GM19324 (cell line): ENCODE data around the gene EFHD1.
"Not testable (repeated sequence)": the region's sequence is repeated elsewhere in the genome, so short reads cannot be mapped to it uniquely, and the experiment has no call there.

Experiments used
- ATAC-seq: cut with Tn5 transposase; IDR thresholded peaks from one replicate; pipeline ENCODE4 v1.9.1; 2021; ENCODE audit warnings: mild to moderate bottlenecking, moderate library complexity; ENCODE audit not compliant: unreplicated experiment, low FRiP score

Gene EFHD1

DNA sequence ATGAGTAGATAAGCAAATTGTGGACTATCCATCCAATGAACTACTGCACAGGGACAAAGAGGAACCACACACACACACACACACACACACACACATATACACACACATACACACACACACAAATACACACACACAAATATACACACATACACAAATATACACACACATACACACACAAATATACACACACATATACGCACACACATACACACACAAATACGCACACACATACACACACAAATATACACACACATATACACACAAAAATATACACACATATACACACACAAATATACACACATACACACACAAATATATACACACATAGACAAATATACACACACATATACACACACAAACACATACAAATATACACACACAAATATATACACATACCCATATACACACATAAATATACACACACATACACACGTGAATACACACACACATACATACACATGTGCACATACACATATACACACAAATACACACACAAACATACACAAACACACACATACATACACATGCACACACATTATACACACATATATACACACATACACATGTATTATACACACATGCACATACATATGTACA, 19.8 kb upstream of the EFHD1 start:
- no peak for ATAC-seq

DNA sequence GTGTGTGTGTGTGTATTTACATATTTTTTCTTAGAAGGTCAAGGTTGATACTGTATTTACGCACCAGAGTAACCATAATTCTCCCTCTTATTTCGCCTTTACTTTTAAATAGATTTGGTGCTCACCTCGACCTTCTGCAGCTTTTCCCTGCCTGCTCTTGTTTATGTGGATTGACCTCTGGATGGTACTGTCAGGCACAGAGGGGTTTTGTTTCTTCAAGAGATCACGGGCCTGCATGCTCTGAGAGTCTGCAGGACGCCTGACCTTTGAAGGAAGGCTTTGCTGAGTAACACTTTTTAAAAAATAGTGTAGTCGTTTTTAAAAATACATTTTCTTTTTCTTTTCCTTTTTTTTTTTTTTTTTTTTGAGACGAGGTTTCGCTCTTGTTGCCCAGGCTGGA, 18.1 kb upstream of the EFHD1 start:
- ATAC-seq: no peak

DNA sequence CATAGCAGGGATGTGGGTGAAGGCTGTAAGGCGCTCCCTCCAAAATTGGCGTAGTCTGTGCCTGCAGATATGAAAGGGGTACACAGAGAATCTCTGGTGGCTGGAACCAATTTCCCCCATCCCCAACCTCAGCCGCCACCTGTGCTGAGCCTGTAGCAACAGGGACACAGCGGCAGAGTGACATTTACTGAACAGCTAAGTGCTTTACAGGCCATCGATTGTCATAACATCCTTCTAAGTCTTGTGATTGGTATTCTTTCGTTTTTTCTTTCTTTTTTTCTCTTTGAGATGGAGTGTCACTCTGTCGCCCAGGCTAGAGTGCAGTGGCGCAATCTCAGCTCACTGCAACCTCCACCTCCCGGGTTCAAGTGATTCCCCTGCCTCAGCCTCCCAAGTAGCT, 12.2 kb upstream of the EFHD1 start:
- ATAC-seq: no peak

DNA sequence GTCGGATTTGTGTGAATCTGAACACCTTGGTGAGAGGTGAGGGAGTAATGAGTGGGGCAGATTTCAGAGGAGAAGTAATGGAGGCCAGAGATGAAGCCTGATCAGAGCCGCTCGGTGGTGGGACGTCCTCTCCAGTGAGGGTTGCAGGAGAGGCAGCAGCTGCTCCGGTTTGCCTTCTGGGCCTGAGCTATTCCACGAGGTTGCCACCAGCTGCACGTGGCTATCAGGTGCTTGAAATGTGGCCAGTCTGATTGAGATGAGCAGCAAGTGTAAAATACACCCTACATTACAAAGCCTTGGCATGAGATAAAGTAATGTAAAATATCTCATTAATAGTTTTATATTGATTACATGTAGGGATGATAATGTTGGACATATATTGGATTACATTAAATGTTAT, 10.8 kb upstream of the EFHD1 start:
- ATAC-seq: no peak

DNA sequence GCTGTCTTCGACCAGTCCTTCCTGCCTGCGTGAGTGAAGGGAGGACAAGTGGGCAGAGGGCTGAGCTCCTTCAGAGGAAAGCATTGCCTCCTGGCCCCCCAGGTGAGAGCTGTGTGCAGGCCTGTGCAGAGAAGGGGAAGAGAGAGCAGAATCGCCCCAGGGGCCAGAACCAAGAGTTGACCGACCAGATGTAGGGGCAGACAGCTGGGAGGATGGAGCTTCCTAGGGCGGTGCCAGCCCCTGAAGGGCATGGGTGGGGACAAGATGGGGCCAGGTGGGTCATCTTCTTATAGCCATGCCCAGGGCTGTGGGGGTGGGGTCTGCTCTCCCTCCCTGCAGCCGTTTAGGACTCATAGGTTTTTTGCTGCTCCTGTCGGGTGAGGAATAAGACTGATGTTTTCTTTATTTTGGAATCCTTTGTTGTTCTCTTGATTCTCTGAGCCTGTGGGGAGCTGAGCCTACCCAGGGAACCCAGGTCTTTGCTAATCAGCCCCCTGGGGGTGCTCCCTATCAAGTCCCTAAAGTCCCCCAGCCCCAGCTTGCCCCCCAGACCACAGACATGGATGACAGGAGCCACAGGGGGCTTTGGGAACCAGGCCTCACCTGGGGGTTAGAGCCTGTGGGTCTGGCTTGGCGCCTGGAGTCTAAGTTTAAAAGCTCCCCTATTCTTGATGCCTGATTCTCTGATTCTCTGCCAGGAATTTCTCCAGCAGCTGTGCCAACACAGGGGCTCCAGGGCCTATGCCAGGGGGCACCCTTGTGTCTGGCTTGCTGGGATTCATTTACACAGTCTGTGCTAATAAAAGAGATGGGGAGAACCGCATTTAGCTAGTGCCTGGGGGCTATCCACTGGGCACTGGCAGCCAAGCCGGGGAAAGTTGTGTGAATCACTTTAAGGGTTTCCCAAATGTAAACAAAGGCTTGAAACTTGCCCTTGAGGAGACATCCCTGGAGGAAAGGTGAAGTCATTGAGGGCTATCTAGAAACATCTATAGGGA, 9.3 kb upstream of the EFHD1 start:
- ATAC-seq: no peak

DNA sequence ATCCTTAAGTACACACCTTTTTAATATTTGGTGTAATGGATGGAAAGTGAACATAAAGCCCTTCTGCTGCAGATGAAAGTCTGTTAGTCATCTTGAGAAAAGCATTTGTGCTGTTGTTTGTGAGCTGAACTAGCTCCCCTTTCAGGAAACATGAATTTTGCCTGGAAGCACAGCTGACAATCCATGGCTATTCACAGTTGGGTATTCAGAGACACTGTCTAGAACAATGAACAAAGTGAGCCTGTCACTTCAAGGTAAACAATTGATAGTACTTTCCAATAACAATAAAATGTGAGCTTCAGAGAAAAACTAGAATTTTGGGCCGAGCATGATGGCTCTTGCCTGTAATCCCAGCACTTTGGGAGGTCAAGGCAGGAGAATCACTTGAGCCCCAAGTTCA, 6.8 kb upstream of the EFHD1 start:
- no peak for ATAC-seq

DNA sequence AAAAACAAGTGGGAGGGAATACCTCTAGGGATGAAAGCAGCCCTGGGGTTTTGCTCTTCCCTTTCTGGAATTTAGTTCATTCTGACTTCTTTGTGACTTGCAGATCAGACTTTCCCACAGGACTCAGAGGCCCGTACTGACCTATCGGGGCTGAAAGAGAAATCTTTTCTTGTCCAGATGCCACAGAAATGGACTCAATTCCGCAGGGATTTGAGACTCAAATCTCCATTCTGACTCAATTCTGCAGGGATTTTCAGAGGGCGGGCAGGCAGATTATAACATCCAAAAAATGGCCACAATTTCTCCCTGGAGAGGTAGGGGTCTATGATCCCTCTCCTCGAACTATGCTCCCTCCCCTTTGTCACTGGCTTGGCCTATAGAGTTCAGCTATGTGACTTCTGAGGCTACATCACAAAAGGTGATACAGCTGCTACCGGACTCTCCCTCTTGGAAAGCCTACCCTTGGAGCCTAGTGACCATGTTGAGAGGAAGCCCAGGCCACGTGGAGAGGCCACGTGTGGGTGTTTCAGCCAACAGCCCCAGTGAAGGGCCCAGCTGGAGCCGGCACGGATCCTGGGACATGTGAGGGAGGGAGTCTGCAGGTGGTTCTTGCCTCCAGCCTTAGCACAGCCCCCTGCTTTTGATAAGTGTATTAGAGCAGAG, 4.8 kb upstream of the EFHD1 start:
- ATAC-seq: no peak

DNA sequence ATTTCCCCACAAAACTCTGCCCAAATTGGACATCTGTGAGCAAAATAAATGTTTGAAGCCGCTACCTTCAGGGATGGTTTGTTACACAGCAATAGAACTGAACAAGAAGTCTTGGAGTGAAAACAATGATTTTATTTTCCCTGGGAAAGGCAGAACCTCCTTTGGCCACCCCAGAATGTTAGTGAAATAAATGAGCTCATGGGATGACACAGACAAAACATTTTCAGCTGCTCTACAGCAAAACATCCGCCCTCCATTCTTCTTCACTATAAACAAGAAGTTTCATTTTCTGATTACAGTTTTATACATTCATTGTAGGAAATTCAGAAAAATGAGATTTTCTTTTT, 4.3 kb upstream of the EFHD1 start:
- no peak for ATAC-seq

DNA sequence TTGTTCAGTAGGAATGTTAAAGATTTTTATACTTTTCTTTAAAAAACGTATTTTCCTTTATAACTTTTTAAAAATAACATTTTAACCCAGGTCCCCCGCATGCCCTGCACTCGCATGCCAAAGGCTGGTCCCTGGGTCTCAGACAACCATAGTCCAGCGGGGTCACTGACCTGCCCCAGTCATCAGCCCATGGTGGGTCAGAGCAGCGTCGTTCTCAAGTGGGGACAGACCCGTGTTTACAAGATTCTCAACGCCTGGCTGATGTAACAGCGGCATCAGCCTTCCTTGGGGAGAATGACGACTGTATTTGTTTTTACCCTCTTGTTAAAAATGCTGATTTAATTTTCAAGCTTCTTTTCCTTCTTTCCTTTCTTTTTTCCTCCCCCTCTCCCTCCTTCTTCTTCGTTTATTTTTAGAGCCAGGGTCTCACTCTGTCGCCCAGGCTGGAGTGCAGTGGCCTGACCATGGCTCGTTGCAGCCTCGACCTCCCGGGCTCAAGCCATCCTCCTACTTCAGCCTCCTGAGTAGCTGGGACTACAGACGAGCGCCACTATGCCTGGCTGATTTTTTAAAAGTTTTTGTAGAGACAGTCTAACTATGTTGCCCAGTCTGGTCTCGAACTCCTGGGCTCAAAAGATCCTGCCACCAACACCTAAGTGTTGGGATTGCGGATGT, 1.0 kb upstream of the EFHD1 start:
- ATAC-seq: no peak

DNA sequence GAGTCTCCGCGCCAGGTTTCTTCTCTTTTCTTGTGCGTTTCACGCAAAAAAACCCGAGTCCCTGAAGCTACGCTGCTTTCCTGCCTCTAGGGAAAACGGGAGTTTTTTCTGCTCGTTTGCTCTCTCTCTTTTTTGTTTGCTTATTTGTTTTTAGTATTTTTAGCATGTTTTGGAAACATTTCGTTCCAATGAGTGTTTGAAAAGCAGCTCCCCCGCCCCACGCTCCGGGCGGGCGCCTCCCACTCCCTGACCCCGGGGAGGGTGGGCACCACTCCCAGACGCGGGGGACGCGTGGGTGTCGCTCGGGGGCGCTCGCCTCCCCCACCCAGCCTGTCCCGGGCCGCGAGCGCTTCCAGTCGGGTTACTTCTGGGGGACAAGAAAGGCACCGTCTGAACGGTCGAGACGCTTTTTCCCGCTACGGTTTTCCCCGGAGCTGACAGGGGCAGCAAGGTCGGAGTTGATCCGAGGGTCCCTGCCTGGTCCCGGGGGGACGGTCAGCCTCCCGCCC, 446 bp upstream of the EFHD1 start:
- no peak for ATAC-seq

DNA sequence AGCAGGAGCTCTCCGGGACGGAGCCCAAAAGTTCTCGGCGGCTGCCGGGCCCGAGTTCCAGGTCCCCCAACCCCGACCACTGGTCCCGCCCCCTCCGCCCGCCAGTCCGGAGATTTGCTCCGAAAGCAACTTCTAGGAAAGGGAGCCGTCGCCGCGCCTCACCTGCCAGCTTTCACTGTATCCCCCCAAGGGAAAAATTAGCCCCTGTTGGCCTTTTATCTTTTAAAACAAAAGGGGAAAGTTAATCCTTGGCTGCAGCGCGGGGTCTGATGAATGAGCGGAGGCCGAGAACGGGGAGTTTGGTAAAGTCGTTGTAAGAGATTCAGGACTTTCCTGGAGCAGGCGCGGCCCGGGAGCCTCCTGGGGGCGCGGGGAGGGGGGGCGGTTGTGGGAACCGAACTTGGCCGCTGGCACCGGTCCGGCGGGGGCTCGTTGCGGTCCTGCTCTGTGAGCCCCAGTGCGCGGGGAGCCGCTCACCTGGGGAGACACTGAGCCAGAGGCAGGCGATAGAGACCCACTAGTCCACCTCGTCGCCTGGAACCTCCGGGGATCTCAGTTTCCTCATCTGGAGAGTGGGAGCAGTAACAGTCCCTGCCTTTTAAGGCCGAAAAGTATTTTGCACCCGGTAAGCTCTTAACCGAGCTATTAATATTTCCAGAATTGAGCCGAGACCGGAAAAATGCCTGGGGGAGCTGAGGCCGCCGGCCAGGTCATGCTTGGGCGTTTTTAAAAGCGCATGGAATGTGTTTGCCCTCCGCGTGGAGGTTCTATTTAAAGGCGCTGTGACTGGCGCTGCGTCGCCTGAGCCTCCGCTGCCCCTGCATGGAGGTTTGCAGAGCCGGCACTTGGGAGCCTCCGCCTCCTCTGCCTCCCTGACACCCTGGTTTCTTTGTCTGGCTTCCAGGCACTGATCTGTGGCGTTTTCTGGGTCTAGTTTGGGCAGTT, 1.1 kb downstream of the EFHD1 start:
- no peak for ATAC-seq

DNA sequence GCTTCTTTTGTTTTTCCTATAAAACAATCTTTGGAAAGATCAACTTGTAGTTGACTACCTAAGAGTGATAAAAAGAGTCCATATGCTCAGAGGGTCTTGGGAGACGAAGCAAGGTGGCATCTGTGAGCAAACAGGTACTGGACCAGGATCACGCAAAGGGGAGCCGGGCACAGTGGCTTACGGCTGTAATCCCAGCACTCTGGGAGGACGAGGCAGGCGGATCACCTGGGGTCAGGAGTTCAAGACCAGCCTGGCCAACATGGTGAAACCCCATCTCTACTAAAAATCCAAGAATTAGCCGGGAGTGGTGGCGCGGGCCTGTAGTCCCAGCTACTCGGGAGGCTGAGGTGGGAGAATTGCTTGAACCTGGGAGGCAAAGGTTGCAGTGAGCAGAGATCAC, 2.0 kb downstream of the EFHD1 start:
- not testable (repeated sequence) for ATAC-seq

DNA sequence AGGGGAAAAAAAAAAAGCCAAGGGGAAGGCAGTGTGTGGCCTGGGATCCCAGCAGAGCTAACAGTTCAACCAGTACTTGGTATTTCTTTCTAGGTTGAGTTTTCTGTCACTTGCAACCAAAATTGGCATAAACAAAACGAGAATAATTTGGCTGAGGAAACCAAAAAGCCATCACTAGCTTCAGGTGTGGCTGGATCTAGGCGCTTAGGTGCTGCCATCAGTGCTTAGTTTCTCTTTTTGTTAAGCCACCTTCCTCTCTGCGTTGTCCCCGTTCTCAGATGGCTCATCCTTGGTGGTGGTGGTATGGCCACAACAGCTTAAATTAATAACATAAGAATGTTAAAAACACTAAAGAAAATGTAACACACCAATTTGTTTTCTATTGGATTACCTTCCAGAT, 2.4 kb downstream of the EFHD1 start:
- ATAC-seq: no peak

DNA sequence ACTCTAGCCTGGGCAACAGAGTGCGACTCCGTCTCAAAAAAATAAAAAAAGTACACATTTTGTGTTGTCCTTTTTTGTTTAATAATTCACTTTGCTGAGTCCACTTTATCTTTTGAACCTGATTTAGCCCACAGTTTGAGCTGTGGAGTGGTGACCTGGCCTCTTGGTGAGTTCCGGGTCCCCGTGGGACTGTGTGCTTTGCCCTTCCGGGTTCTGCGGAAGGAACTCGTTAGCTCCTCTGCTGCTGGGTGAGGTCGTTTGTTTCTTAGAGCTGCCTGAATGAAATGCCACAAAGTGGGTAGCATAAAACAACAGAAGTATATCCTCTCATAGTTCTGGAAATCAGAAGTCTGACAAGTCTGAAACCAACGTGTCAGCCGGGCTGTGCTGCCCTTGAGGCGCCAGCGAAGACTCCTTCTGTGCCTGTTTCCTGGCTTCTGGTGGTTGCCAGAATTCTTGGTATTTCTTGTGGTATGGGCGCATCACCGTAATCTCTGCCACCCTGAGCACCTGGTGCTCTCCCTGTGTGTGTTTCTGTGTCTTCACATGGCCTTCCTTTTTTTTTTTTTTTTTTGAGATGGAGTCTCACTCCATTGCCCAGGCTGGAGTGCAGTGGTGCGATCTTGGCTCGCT, 3.5 kb downstream of the EFHD1 start:
- ATAC-seq: no peak

DNA sequence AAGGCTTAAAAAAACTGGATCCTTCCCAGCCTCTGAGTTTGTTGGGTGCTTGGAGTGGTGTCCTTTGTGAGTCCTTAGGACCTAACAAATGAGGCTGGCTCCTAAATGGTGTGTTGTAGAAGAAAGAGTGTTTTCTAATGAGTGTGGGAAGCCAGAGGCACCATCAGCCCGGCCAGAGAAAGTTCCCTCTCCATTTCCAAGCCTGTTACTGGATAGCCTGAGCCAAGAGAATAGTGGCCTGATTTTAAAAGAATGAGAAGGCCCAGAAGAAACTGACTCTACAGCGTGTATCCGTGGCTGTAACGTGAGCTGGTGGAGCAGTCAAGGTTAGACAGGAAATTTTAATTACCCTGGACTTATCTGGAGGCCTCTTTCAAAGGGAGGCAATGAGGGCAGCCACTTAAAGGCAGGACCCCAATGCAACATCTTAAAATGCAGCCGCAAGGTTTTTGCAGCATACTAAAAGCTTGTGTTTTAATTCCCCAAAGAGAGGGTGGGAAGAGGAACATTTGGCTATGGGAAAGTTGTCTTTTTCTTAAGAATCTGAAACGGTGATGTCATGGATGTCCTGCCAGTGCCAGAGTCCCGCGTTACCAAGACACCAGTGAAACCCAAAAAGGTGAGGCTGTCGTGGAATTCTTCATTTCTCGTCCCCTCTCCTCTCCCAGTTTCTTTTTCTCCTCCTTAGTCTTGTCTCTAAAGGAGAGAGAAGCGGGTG, 4.6 kb downstream of the EFHD1 start:
- no peak for ATAC-seq

DNA sequence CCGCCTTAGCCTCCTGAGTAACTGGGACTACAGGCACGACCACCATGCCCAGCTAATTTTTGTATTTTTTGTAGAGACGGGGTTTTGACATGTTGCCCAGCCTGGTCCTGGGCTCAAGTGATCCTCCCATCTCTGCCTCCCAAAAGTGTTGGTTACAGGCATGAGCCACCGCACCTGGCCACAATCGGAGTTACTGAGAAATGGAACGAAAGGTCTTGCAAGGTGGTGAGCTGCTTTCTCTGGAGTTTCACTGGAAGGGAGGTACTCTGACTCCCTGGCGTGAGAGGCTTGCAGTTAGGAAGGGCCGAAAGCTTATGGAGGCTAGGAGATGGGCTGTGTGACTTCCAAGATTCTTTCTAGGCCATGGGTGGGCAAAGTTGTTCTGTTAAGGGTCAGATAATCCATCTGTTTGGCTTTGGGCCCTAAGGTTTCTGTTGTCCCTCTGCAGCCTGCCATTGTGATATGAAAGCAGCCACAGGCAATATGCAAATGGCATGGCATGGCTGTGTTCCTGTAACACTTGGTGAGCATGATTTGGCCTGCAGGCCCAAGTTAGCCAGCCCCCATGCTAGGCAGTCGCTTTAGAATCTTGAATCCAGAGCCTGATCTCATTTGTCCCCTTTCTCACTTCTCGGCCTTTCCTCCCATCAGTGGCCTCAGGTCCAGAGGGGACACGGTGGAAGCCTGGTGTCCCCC, 7.9 kb downstream of the EFHD1 start:
- ATAC-seq: no peak

DNA sequence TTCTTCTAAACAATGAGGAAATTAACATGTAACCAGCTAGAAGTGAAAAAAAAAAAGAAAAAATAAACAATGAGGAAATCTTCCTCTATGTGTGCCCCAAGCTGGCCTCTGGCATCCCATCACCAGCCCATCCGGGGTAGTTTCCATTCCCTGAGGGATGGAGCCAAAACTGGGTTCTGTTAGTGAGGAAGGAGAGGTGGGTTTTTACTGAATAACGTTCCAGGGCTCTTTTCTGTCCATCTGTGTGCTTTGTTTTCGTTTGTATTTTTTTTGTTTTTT, 9.7 kb downstream of the EFHD1 start:
- no peak for ATAC-seq

DNA sequence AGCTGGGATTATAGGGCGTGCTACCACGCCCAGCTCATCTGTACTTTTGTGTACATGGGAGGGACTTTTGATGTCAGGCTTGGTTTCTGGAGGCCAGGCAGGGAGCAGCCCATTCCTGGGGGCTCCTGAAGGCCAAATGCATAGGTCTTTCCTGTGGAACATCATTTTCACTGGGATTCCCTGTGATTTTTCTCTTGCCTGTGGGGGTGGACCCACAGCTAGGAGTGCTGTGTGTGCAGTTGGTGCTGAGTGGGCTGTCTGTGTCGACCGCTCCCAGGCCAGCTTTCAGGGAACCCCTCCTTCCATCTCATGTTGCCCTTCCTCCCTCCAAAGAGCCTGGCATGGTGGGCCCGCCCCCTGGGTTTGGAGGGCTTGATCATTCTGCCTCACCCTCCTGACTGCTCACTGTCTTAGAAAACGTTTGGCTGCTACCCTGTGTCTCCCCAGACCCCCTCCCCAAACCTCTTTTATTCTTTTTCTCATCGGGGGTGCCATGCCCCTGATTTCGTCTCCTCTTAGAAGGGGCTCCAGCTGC, 10.5 kb downstream of the EFHD1 start:
- no peak for ATAC-seq
